ENCODE data around the gene FBXO9.

FBXO9 gene

GRCh38 chr6:53065266-53066076, at the start of gene FBXO9:
Gene FBXO9, plus strand, starts transcription at chr6:53065404. Its CDS starts 386 bp downstream, at chr6:53065790.
- peak; percentile 65 for DNase-seq

- DNase-seq: no peak
Measured at GRCh38 chr6:53015486-53015885, 49.7 kb upstream of the FBXO9 start.

- no peak for DNase-seq
Measured at GRCh38 chr6:53018446-53018845, 46.8 kb upstream of the FBXO9 start.

- DNase-seq: no peak
Measured at GRCh38 chr6:53020005-53020744, 45.0 kb upstream of the FBXO9 start.

GRCh38 chr6:53023323-53023722, 41.9 kb upstream of the FBXO9 start:
- no peak for DNase-seq

- DNase-seq: no peak
Measured at GRCh38 chr6:53026526-53026925, 38.7 kb upstream of the FBXO9 start.

- no peak for DNase-seq
Measured at GRCh38 chr6:53027131-53027718, 38.0 kb upstream of the FBXO9 start.

- DNase-seq: no peak
Measured at GRCh38 chr6:53028467-53028866, 36.7 kb upstream of the FBXO9 start.

- DNase-seq: no peak
Measured at GRCh38 chr6:53029257-53029656, 35.9 kb upstream of the FBXO9 start.

- no peak for DNase-seq
Measured at GRCh38 chr6:53029761-53030160, 35.4 kb upstream of the FBXO9 start.

- DNase-seq: no peak
Measured at GRCh38 chr6:53031281-53031680, 33.9 kb upstream of the FBXO9 start.

GRCh38 chr6:53032849-53033248, 32.4 kb upstream of the FBXO9 start:
- DNase-seq: peak; percentile 21

GRCh38 chr6:53033764-53034163, 31.4 kb upstream of the FBXO9 start:
- peak; percentile 39 for DNase-seq

GRCh38 chr6:53035549-53036213, 29.5 kb upstream of the FBXO9 start:
- DNase-seq: no peak

GRCh38 chr6:53038141-53038540, 27.1 kb upstream of the FBXO9 start:
- no peak for DNase-seq

GRCh38 chr6:53038596-53038995, 26.6 kb upstream of the FBXO9 start:
- DNase-seq: no peak

- peak; percentile 72 for DNase-seq
Measured at GRCh38 chr6:53041356-53041755, 23.8 kb upstream of the FBXO9 start.

- DNase-seq: peak; percentile 92
Measured at GRCh38 chr6:53042112-53042511, 23.1 kb upstream of the FBXO9 start.

- peak; percentile 90 for DNase-seq
Measured at GRCh38 chr6:53043581-53043980, 21.6 kb upstream of the FBXO9 start.

- DNase-seq: peak; percentile 87
Measured at GRCh38 chr6:53044071-53044470, 21.1 kb upstream of the FBXO9 start.

GRCh38 chr6:53044572-53044971, 20.6 kb upstream of the FBXO9 start:
- DNase-seq: no peak

- DNase-seq: no peak
Measured at GRCh38 chr6:53045891-53046673, 19.1 kb upstream of the FBXO9 start.

Measured in EL (cell line).